Body of pancreas (tissue), 4 donors: ENCODE data around the gene MYH11.

ENCODE experiments used
- CTCF ChIP-seq, 7 experiments: fragments of 450-650 bp in 4 of 7; fragments of 200-600 bp in 3 of 7; sonication (generic) in 3 of 7; IDR thresholded peaks; one replicate each; pipeline ENCODE4 v1.5.1; 2016 to 2019; ENCODE audit warnings: antibody characterized with exemption in 7 of 7
- POLR2A ChIP-seq, 3 donors: fragments of 450-650 bp; IDR thresholded peaks; one replicate each; pipeline ENCODE4 v1.6.1; 2016; ENCODE audit warnings: antibody characterized with exemption in 3 of 3, mild to moderate bottlenecking in 2 of 3

GRCh38 chr16:15854906-15855703 is 1.7 kb downstream of the MYH11 start:
- no peak for TF ChIP-seq CTCF (IDR thresholded peaks at IDR 0.05)
- TF ChIP-seq POLR2A (IDR thresholded peaks at IDR 0.05), result no peak
